B cell (primary cell): ENCODE results near the gene ADAMTS2. TPM values are rescaled to one million over a fixed set of nuclear protein-coding genes. Genes with fewer than 3 reads are reported as not detected.

Experiments
- ATAC-seq: fragments of 200-7000 bp; cut with Tn5 transposase; one replicate; pipeline ENCODE4 v1.10.0; 2021; ENCODE audit warnings: low read depth, mild to moderate bottlenecking, moderate number of reproducible peaks, moderate library complexity
- CTCF ChIA-PET: fragments of 350-600 bp; sonication (Branson Sonifier 250); formaldehyde crosslinking; loops from one replicate; lab custom pipeline; 2021; ENCODE audit warnings: antibody characterized with exemption, inconsistent platforms; lab: Charles Lee
- POLR2A ChIA-PET: fragments of 350-600 bp; sonication (Branson Sonifier 250); formaldehyde crosslinking; loops from one replicate; lab custom pipeline; 2021; ENCODE audit warnings: antibody characterized with exemption; lab: Charles Lee
- DNase-seq: peaks from one replicate; pipeline ENCODE4 v3.0.0; 2013
- H2AFZ ChIP-seq: 2 replicates; pipeline ENCODE4 v1.6.1; 2012; ENCODE audit warnings: mild to moderate bottlenecking, low read depth, low read length; ENCODE audit not compliant: insufficient read depth, poor library complexity, severe bottlenecking
- H3K27ac ChIP-seq, 2 donors: 1 replicate in 1 of 2; 2 replicates in 1 of 2; pipeline ENCODE4 v1.5.1; 2012 to 2013; ENCODE audit warnings: low read length in 2 of 2, mild to moderate bottlenecking in 2 of 2, moderate library complexity in 1 of 2
- H3K27me3 ChIP-seq, 4 experiments: fragments of 200-600 bp in 1 of 4; sonication (generic) in 1 of 4; replicated peaks in 1 of 4; 1 replicate in 2 of 4; 2 replicates in 2 of 4; pipeline versions ENCODE4 v1.6.1 to v1.7.0; 2013 to 2016; ENCODE audit warnings: low read length in 3 of 4, mild to moderate bottlenecking in 2 of 4, mixed read lengths in 1 of 4, moderate library complexity in 1 of 4; ENCODE audit not compliant: insufficient read depth in 4 of 4, control insufficient read depth in 3 of 4; ENCODE audit errors: control extremely low read depth in 1 of 4
- H3K36me3 ChIP-seq, 2 experiments: replicated peaks in 1 of 2; 1 replicate in 1 of 2; 2 replicates in 1 of 2; pipeline versions ENCODE4 v1.6.1 to v1.7.1; 2013; ENCODE audit warnings: low read length in 1 of 2; ENCODE audit not compliant: insufficient read depth in 2 of 2, control insufficient read depth in 1 of 2; ENCODE audit errors: control extremely low read depth in 1 of 2, extremely low read depth in 1 of 2
- H3K4me1 ChIP-seq, 2 donors: fragments of 200-600 bp in 1 of 2; sonication (generic) in 1 of 2; 1 replicate in 1 of 2; 2 replicates in 1 of 2; pipeline versions ENCODE4 v1.5.1 to v1.6.1; 2013 to 2017; ENCODE audit warnings: low read length in 2 of 2; ENCODE audit not compliant: control insufficient read depth in 2 of 2, insufficient read depth in 2 of 2
- H3K4me2 ChIP-seq: replicated peaks from 2 replicates; pipeline ENCODE3; 2012; ENCODE audit warnings: mild to moderate bottlenecking, low read depth, low read length; ENCODE audit not compliant: poor library complexity, severe bottlenecking
- H3K4me3 ChIP-seq, 5 experiments: fragments of 200-600 bp in 1 of 5; sonication (generic) in 1 of 5; 1 replicate in 3 of 5; 2 replicates in 2 of 5; pipeline versions ENCODE4 v1.5.1 to v1.7.0; 2011 to 2016; ENCODE audit warnings: low read length in 4 of 5, mild to moderate bottlenecking in 4 of 5, low read depth in 2 of 5, control low read depth in 1 of 5, moderate library complexity in 1 of 5; ENCODE audit not compliant: insufficient read depth in 1 of 5; ENCODE audit errors: control extremely low read depth in 1 of 5, extremely low read depth in 1 of 5
- H3K79me2 ChIP-seq: fragments of 200-600 bp; sonication (generic); one replicate; pipeline ENCODE4 v1.6.0; 2016; ENCODE audit warnings: low read length; ENCODE audit not compliant: control insufficient read depth, insufficient read depth
- H3K9ac ChIP-seq: fragments of 200-600 bp; sonication (generic); 2 replicates; pipeline ENCODE4 v1.6.1; 2017; ENCODE audit warnings: mild to moderate bottlenecking, low read length, moderate library complexity
- H3K9me3 ChIP-seq, 3 donors: one replicate each; pipeline versions ENCODE4 v1.6.1 to v1.7.1; 2013; ENCODE audit warnings: low read length in 2 of 3; ENCODE audit not compliant: control insufficient read depth in 2 of 3, insufficient read depth in 1 of 3; ENCODE audit errors: control extremely low read depth in 1 of 3
- H4K20me1 ChIP-seq: 2 replicates; pipeline ENCODE4 v1.6.0; 2012; ENCODE audit warnings: mild to moderate bottlenecking, low read length; ENCODE audit not compliant: insufficient read depth, control insufficient read depth, poor library complexity, severe bottlenecking
- H3K27ac Mint-ChIP-seq: one replicate; pipeline ENCODE4 v1.8.0; 2021; ENCODE audit warnings: mixed read lengths
- H3K27me3 Mint-ChIP-seq: one replicate; pipeline ENCODE4 v1.8.0; 2021; ENCODE audit warnings: mixed read lengths
- H3K4me1 Mint-ChIP-seq: one replicate; pipeline ENCODE4 v1.8.0; 2021; ENCODE audit warnings: mixed read lengths
- H3K4me3 Mint-ChIP-seq: one replicate; pipeline ENCODE4 v1.8.0; 2021; ENCODE audit warnings: mixed read lengths
- H3K9me3 Mint-ChIP-seq: one replicate; pipeline ENCODE4 v1.8.0; 2022; ENCODE audit warnings: mixed read lengths; ENCODE audit not compliant: insufficient read depth
- CTCF ChIP-seq: fragments of 200-600 bp; IDR thresholded peaks from one replicate; pipeline ENCODE4 v1.8.0; 2022; ENCODE audit warnings: antibody characterized with exemption, mild to moderate bottlenecking
- EZH2 ChIP-seq: IDR thresholded peaks from 2 replicates; pipeline ENCODE4 v1.6.1; 2012; ENCODE audit warnings: borderline replicate concordance, low read depth, mild to moderate bottlenecking, moderate library complexity, low read length; ENCODE audit not compliant: insufficient read depth, poor library complexity, severe bottlenecking
- WGBS: methylation state at CpG from one replicate; pipeline ENCODE4 v1.1.5; 2013; ENCODE audit warnings: missing lambda C conversion rate; ENCODE audit not compliant: insufficient coverage; 5-methylcytosine and 5-hydroxymethylcytosine counted together
- intact Hi-C: fragments of 100-400 bp; cut with micrococcal nuclease; formaldehyde crosslinking; loops from one replicate; pipeline ENCODE4 v1.10.0; 2022
- polyA plus RNA-seq: library from polyadenylated mRNA; depleted of rRNA; stranded (reverse); fragments of >200 nt; gene quantifications from 2 replicates; pipeline ENCODE4 v1.2.3, GENCODE V29; 2012
- total RNA-seq, 2 donors: library from RNA; stranded (reverse); fragments of 120-200 nt in 1 of 2; gene quantifications; 1 replicate in 1 of 2; 2 replicates in 1 of 2; pipeline versions ENCODE4 v1.2.3 to v1.2.4, GENCODE V29; 2013 to 2022

The ADAMTS2 gene
- total and polyA plus RNA-seq, 2 donors (not counting 1 experiment from before 2014, with no cell fraction given) = not detected

DNA sequence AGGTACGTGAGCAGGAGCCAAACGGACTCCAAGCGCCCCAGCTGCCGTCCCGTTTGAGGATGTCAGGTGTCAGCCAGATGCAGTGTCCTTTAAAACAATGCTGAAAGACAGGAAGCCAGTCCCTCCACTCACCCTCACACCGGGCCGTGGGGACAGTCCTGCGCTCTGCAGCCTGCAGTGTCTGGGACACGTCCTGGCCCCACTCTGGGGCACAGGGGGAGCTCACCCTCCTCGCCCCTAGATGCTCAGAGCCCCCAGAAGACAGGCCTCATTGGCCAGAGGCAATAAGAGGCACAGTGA lies 205.4 kb downstream of the ADAMTS2 start:
- Histone ChIP-seq H3K27me3 (no peaks in the 10 kb centered on the region), H4K20me1 (no peaks in the 10 kb centered on the region), H3K9me3 (peaks cover 0 to 11% (median 0%) of the 10 kb centered on the region in 3 donors), H3K4me3 (no peak overlapping the region), H2AFZ (no peak overlapping the region), H3K4me1 (no peaks in the 10 kb centered on the region), H3K9ac (no peak overlapping the region), H3K4me2 (no peak overlapping the region), H3K79me2 (no peaks in the 10 kb centered on the region), H3K36me3 (no peaks in the 10 kb centered on the region), H3K27ac (no peak overlapping the region)
- no peak overlapping the region for H3K4me3 Mint-ChIP-seq
- no peaks in the 10 kb centered on the region for H3K27me3 Mint-ChIP-seq
- POLR2A ChIA-PET = no interaction called here
- intact Hi-C loops = no loop called here
- no peaks in the 10 kb centered on the region for H3K9me3 Mint-ChIP-seq
- ATAC-seq (no peak), DNase-seq (no peak)
- peaks cover 5% of the 10 kb centered on the region for H3K4me1 Mint-ChIP-seq
- no peak for TF ChIP-seq EZH2
- TF ChIP-seq CTCF = no peak
- H3K27ac Mint-ChIP-seq = no peak overlapping the region
- CTCF ChIA-PET = no interaction called here
- 87% methylated on average over 10 of the region's 10 CpGs for WGBS

DNA sequence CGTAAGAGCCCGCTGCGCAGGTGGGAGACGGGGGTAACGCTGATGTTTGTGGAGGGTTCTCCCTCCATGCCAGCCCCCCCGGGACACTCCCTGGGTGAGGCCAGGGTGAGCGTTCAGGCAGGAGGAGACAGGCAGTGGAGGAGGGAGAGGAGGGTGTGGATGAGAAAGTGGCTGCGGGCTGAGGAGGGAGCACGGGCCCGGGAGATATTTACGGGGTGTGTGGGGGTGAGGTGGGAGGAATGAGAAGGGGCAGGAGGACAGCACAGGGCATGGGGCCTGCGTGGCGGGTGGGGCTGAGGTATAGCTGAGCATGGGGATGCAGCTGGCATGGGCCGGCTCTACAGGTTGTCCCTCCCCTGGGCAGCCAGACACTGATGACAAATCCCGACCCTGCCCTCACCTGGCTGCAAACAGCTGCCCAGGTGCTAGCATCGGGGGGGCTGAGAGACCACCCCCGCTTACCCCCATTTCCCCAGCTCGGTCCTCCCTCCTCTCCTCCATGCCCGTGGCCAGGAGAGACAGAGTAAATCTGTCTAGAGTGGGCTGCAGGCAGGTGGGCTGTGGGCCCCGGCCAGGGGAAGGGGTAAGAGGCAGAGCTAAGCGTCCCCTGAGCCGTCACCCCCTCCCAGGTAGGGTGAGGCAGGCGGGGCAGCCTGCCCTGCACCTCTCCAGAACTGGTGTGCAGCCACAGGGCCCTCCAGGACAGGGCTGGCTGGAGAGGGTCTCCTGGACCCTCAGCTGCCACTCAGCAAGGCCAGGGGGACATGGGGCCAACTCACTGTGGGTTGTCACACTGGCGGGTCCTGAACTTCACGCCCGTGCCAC lies 205.9 kb downstream of the ADAMTS2 start:
- Histone ChIP-seq H3K27me3 (no peaks in the 10 kb centered on the region), H3K4me1 (no peaks in the 10 kb centered on the region), H3K79me2 (no peaks in the 10 kb centered on the region), H2AFZ (no peak overlapping the region), H3K4me3 (no peak overlapping the region), H4K20me1 (no peaks in the 10 kb centered on the region), H3K9ac (no peak overlapping the region), H3K4me2 (no peak overlapping the region), H3K36me3 (no peaks in the 10 kb centered on the region), H3K9me3 (peaks cover 0 to 17% (median 0%) of the 10 kb centered on the region in 3 donors), H3K27ac (no peak overlapping the region)
- DNase-seq = no peak
- WGBS = 88% methylated on average over 24 of the region's 26 CpGs
- TF ChIP-seq CTCF = no peak
- no peak for TF ChIP-seq EZH2
- no peak overlapping the region for H3K27ac Mint-ChIP-seq
- peaks cover 5% of the 10 kb centered on the region for H3K4me1 Mint-ChIP-seq
- intact Hi-C loops = no loop called here
- H3K27me3 Mint-ChIP-seq = no peaks in the 10 kb centered on the region
- no peak overlapping the region for H3K4me3 Mint-ChIP-seq
- ChIA-PET CTCF (no interaction called here), POLR2A (no interaction called here)
- no peaks in the 10 kb centered on the region for H3K9me3 Mint-ChIP-seq
- no peak for ATAC-seq
